NCI-H82 (cell line): ENCODE data around the gene GPR6.

Experiments
- DNase-seq: peaks from one replicate; lab custom pipeline; 2025; lab: John Stamatoyannopoulos, UW

The GPR6 gene

GRCh38 chr6:109999740-110000139 is 21.6 kb downstream of the GPR6 start:
- DNase-seq, result no peak

GRCh38 chr6:110002676-110003075 is 24.6 kb downstream of the GPR6 start:
- no peak for DNase-seq

GRCh38 chr6:110013386-110013785 is 35.3 kb downstream of the GPR6 start:
- no peak for DNase-seq

- DNase-seq, result no peak
These were observed 37.1 kb downstream of the GPR6 start for GRCh38 chr6:110015206-110015605.

- DNase-seq, result no peak
These were observed 39.2 kb downstream of the GPR6 start for GRCh38 chr6:110017306-110017705.

- no peak for DNase-seq
These were observed 39.8 kb downstream of the GPR6 start for GRCh38 chr6:110017946-110018345.

- no peak for DNase-seq
These were observed 40.4 kb downstream of the GPR6 start for GRCh38 chr6:110018486-110018885.

- no peak for DNase-seq
These were observed 42.8 kb downstream of the GPR6 start for GRCh38 chr6:110020888-110021287.

- DNase-seq, result no peak
These were observed 51.0 kb downstream of the GPR6 start for GRCh38 chr6:110029144-110029543.
